ENCODE measurements around the gene SLC25A25.

SLC25A25 gene

GRCh38 chr9:128151309-128152132 is 83.5 kb downstream of the SLC25A25 start:
- no peaks in the 10 kb centered on the region for H3K36me3 ChIP-seq (ENCODE audit: insufficient read depth, low read depth, low read length)
- H3K27ac ChIP-seq (ENCODE audit: low read length): no peak overlapping the region
- no peaks in the 10 kb centered on the region for H3K27me3 ChIP-seq (ENCODE audit: insufficient read depth, low read length)
- H3K4me3 ChIP-seq (ENCODE audit: low read length): no peak overlapping the region
- no peaks in the 10 kb centered on the region for H3K4me1 ChIP-seq (ENCODE audit: insufficient read depth, low read length)
- H3K9ac ChIP-seq (ENCODE audit: low read depth, low read length): no peak overlapping the region
- no peaks in the 10 kb centered on the region for H3K9me3 ChIP-seq (ENCODE audit: insufficient read depth, low read depth, low read length)

- H3K4me3 ChIP-seq (ENCODE audit: low read length): no peak overlapping the region
- no peak overlapping the region for H3K9ac ChIP-seq (ENCODE audit: low read depth, low read length)
These were observed 84.4 kb downstream of the SLC25A25 start for GRCh38 chr9:128152133-128153059.

GRCh38 chr9:128153060-128153946 is 85.3 kb downstream of the SLC25A25 start:
- H3K27ac ChIP-seq (ENCODE audit: low read length): no peak overlapping the region
- H3K9ac ChIP-seq (ENCODE audit: low read depth, low read length): no peak overlapping the region
- H3K36me3 ChIP-seq (ENCODE audit: insufficient read depth, low read depth, low read length): no peaks in the 10 kb centered on the region
- no peaks in the 10 kb centered on the region for H3K4me1 ChIP-seq (ENCODE audit: insufficient read depth, low read length)
- H3K4me3 ChIP-seq (ENCODE audit: low read length): no peak overlapping the region
- no peaks in the 10 kb centered on the region for H3K27me3 ChIP-seq (ENCODE audit: insufficient read depth, low read length)
- no peaks in the 10 kb centered on the region for H3K9me3 ChIP-seq (ENCODE audit: insufficient read depth, low read depth, low read length)

More at GRCh38 chr9:128152133-128153059, 84.4 kb downstream of the SLC25A25 start:
- H3K27ac ChIP-seq (ENCODE audit: low read length): no peak overlapping the region
- H3K9me3 ChIP-seq (ENCODE audit: insufficient read depth, low read depth, low read length): no peaks in the 10 kb centered on the region
- H3K4me1 ChIP-seq (ENCODE audit: insufficient read depth, low read length): no peaks in the 10 kb centered on the region
- H3K36me3 ChIP-seq (ENCODE audit: insufficient read depth, low read depth, low read length): no peaks in the 10 kb centered on the region
- no peaks in the 10 kb centered on the region for H3K27me3 ChIP-seq (ENCODE audit: insufficient read depth, low read length)

- no peak overlapping the region for H3K4me3 ChIP-seq (ENCODE audit: low read length)
- no peaks in the 10 kb centered on the region for H3K9me3 ChIP-seq (ENCODE audit: insufficient read depth, low read depth, low read length)
- no peak overlapping the region for H3K27ac ChIP-seq (ENCODE audit: low read length)
- H3K4me1 ChIP-seq (ENCODE audit: insufficient read depth, low read length): no peaks in the 10 kb centered on the region
- no peaks in the 10 kb centered on the region for H3K36me3 ChIP-seq (ENCODE audit: insufficient read depth, low read depth, low read length)
- no peaks in the 10 kb centered on the region for H3K27me3 ChIP-seq (ENCODE audit: insufficient read depth, low read length)
- H3K9ac ChIP-seq (ENCODE audit: low read depth, low read length): no peak overlapping the region
These were observed 86.1 kb downstream of the SLC25A25 start for GRCh38 chr9:128153947-128154695.

GRCh38 chr9:128155736-128156500 is 87.9 kb downstream of the SLC25A25 start:
- no peak overlapping the region for H3K4me3 ChIP-seq (ENCODE audit: low read length)
- H3K27ac ChIP-seq (ENCODE audit: low read length): no peak overlapping the region
- no peak overlapping the region for H3K9ac ChIP-seq (ENCODE audit: low read depth, low read length)
- no peaks in the 10 kb centered on the region for H3K36me3 ChIP-seq (ENCODE audit: insufficient read depth, low read depth, low read length)
- peaks cover under 1% of the 10 kb centered on the region; the same call in 1 of the 2 replicates for H3K4me1 ChIP-seq (ENCODE audit: insufficient read depth, low read length)
- no peaks in the 10 kb centered on the region for H3K9me3 ChIP-seq (ENCODE audit: insufficient read depth, low read depth, low read length)
- no peaks in the 10 kb centered on the region for H3K27me3 ChIP-seq (ENCODE audit: insufficient read depth, low read length)

Measured in iPS-20b (cell line).